NCI-H524 (cell line): ENCODE data around the gene CD207.
A peak's percentile ranks its signal among the peaks of the same experiment; 100 is the strongest.
"Not testable (repeated sequence)": the region's sequence is repeated elsewhere in the genome, so short reads cannot be mapped to it uniquely, and the experiment has no call there.

Experiments
- DNase-seq, 2 experiments: peaks; one replicate each; lab custom pipeline; 2025; lab: John Stamatoyannopoulos, UW

Gene CD207

GRCh38 chr2:70835643-70836042 lies at the start of gene CD207:
TSS of gene CD207 (minus strand) at chr2:70835816. CDS start at chr2:70835776, 40 bp downstream.
- no peak for DNase-seq

- DNase-seq = not testable (repeated sequence)
Observed at GRCh38 chr2:70878543-70878942, 42.9 kb upstream of the CD207 start.

GRCh38 chr2:70876138-70876537 lies 40.5 kb upstream of the CD207 start:
- DNase-seq = not testable (repeated sequence)

- no peak for DNase-seq
Observed at GRCh38 chr2:70873541-70873940, 37.9 kb upstream of the CD207 start.

- DNase-seq = peak; percentile 58 to 80
Observed at GRCh38 chr2:70871398-70872211, 36.0 kb upstream of the CD207 start.

- DNase-seq = peak in 1 of 2 experiments; percentile 15
Observed at GRCh38 chr2:70870790-70871189, 35.2 kb upstream of the CD207 start.

GRCh38 chr2:70868970-70869369 lies 33.4 kb upstream of the CD207 start:
- DNase-seq = no peak

GRCh38 chr2:70861777-70862625 lies 26.4 kb upstream of the CD207 start:
- peak; percentile 61 to 78 for DNase-seq

GRCh38 chr2:70855667-70856066 lies 20.1 kb upstream of the CD207 start:
- no peak for DNase-seq

GRCh38 chr2:70854411-70854810 lies 18.8 kb upstream of the CD207 start:
- no peak for DNase-seq

- DNase-seq = no peak
Observed at GRCh38 chr2:70852824-70853223, 17.2 kb upstream of the CD207 start.

GRCh38 chr2:70851704-70852103 lies 16.1 kb upstream of the CD207 start:
- DNase-seq = no peak

GRCh38 chr2:70850925-70851324 lies 15.3 kb upstream of the CD207 start:
- DNase-seq = no peak

GRCh38 chr2:70842401-70842800 lies 6.8 kb upstream of the CD207 start:
- no peak for DNase-seq

- no peak for DNase-seq
Observed at GRCh38 chr2:70837980-70838925, 2.6 kb upstream of the CD207 start.

GRCh38 chr2:70834881-70835280 lies 735 bp downstream of the CD207 start:
- no peak for DNase-seq

- no peak for DNase-seq
Observed at GRCh38 chr2:70834106-70834505, 1.5 kb downstream of the CD207 start.

- DNase-seq = no peak
Observed at GRCh38 chr2:70833246-70833645, 2.4 kb downstream of the CD207 start.

- DNase-seq = no peak
Observed at GRCh38 chr2:70832386-70832785, 3.2 kb downstream of the CD207 start.

GRCh38 chr2:70831861-70832260 lies 3.8 kb downstream of the CD207 start:
- DNase-seq = no peak

GRCh38 chr2:70830366-70830765 lies 5.2 kb downstream of the CD207 start:
- DNase-seq = no peak

- no peak for DNase-seq
Observed at GRCh38 chr2:70829916-70830315, 5.7 kb downstream of the CD207 start.
